Panc1 (cell line): ENCODE results near the gene PPARG. TPM values are rescaled to one million over a fixed set of nuclear protein-coding genes. Genes with fewer than 3 reads are reported as not detected.
A peak's percentile ranks its signal among the peaks of the same experiment; 100 is the strongest.

ENCODE experiments used
- ATAC-seq: fragments of 200-7000 bp; cut with Tn5 transposase; 2 replicates; pipeline ENCODE4 v1.9.1; 2020; ENCODE audit warnings: mild to moderate bottlenecking, moderate library complexity
- BruUV-seq: library from RNA; stranded (reverse); fragments of 400-500 nt; replicated peaks from 2 replicates; lab custom pipeline; 2021; lab: Mats Ljungman, UMichigan
- CTCF ChIA-PET: fragments of 300-600 bp; sonication (Branson Sonifier 250); formaldehyde crosslinking; loops from one replicate; lab custom pipeline; 2022; ENCODE audit warnings: antibody characterized with exemption; lab: Charles Lee
- POLR2A ChIA-PET: fragments of 300-600 bp; sonication (Branson Sonifier 250); formaldehyde crosslinking; loops from one replicate; lab custom pipeline; 2022; ENCODE audit warnings: antibody characterized with exemption; lab: Charles Lee
- DNase-seq: peaks from one replicate; pipeline ENCODE4 v3.0.0-alpha.2; 2010; ENCODE audit warnings: low read depth, low spot score
- H3K27ac ChIP-seq: 2 replicates; pipeline ENCODE4 v1.5.1; 2011; ENCODE audit warnings: mild to moderate bottlenecking, low read length, inconsistent platforms
- H3K27me3 ChIP-seq: fragments of 200-500 bp; sonication (Bioruptor generic); 2 replicates; pipeline ENCODE4 v1.6.0; 2014; ENCODE audit warnings: low read length, inconsistent platforms; ENCODE audit not compliant: control insufficient read depth, insufficient read depth
- H3K36me3 ChIP-seq: fragments of 200-500 bp; sonication (Bioruptor generic); 2 replicates; pipeline ENCODE4 v1.5.1; 2014; ENCODE audit warnings: inconsistent platforms, mild to moderate bottlenecking, low read length, moderate library complexity; ENCODE audit not compliant: control insufficient read depth, insufficient read depth
- H3K4me1 ChIP-seq: 2 replicates; pipeline ENCODE4 v1.5.1; 2011; ENCODE audit warnings: inconsistent platforms, mild to moderate bottlenecking, low read length, moderate library complexity; ENCODE audit not compliant: control insufficient read depth, insufficient read depth
- H3K4me3 ChIP-seq, 2 experiments: 2 replicates each; pipeline ENCODE4 v1.5.1; 2011 to 2012; ENCODE audit warnings: low read depth in 2 of 2, low read length in 2 of 2, mild to moderate bottlenecking in 2 of 2, inconsistent platforms in 1 of 2, moderate library complexity in 1 of 2
- H3K9me3 ChIP-seq: fragments of 200-500 bp; sonication (Bioruptor generic); 2 replicates; pipeline ENCODE4 v1.5.1; 2014; ENCODE audit warnings: low read depth, mild to moderate bottlenecking, inconsistent platforms, low read length, moderate library complexity; ENCODE audit not compliant: control insufficient read depth, insufficient read depth
- POLR2AphosphoS5 ChIP-seq: IDR thresholded peaks from 2 replicates; pipeline ENCODE4 v1.6.1; 2012; ENCODE audit warnings: mild to moderate bottlenecking, low read depth, low read length, moderate library complexity
- REST ChIP-seq, 2 experiments: IDR thresholded peaks; 2 replicates each; pipeline ENCODE4 v1.6.1; 2011 to 2012; ENCODE audit warnings: low read depth in 2 of 2, control low read depth in 1 of 2, low read length in 1 of 2, mild to moderate bottlenecking in 1 of 2, moderate library complexity in 1 of 2; ENCODE audit not compliant: insufficient read depth in 1 of 2
- SIN3A ChIP-seq: IDR thresholded peaks from 2 replicates; pipeline ENCODE4 v1.6.1; 2012; ENCODE audit warnings: low read depth, mild to moderate bottlenecking, low read length, moderate library complexity, borderline replicate concordance; ENCODE audit not compliant: insufficient read depth
- TCF7L2 ChIP-seq: IDR thresholded peaks from 2 replicates; pipeline ENCODE4 v1.6.1; 2011; ENCODE audit warnings: mild to moderate bottlenecking, low read depth, low read length, inconsistent platforms
- in situ Hi-C: cut with HindIII; loops from 2 replicates; pipeline ENCODE4 v1.10.0; 2016; ENCODE audit warnings: low sequenced_read_pairs, low pct_unique_long_range_greater_than_20kb
- intact Hi-C: fragments of 100-400 bp; cut with micrococcal nuclease; formaldehyde crosslinking; loops from one replicate; pipeline ENCODE4 v1.10.0; 2022; ENCODE audit not compliant: unreplicated experiment
- total RNA-seq: library from RNA; stranded (reverse); gene quantifications from one replicate; pipeline ENCODE4 v1.2.1, GENCODE V29; 2021; ENCODE audit not compliant: unreplicated experiment
- TF ChIP-seq, protein P1 (sequence below): fragments of 450-650 bp; IDR thresholded peaks from 2 replicates; pipeline ENCODE4 v1.5.1; 2017; ENCODE audit warnings: mild to moderate bottlenecking

PPARG gene
- total RNA-seq, 1 experiment from 2014 or later: 88.1 TPM

- BruUV-seq: TSS peak; percentile 5
- ChIA-PET POLR2A (no interaction called here), CTCF (no interaction called here)
- no peaks in the 10 kb centered on the region for H3K36me3 ChIP-seq
- TF ChIP-seq, protein P1, sequence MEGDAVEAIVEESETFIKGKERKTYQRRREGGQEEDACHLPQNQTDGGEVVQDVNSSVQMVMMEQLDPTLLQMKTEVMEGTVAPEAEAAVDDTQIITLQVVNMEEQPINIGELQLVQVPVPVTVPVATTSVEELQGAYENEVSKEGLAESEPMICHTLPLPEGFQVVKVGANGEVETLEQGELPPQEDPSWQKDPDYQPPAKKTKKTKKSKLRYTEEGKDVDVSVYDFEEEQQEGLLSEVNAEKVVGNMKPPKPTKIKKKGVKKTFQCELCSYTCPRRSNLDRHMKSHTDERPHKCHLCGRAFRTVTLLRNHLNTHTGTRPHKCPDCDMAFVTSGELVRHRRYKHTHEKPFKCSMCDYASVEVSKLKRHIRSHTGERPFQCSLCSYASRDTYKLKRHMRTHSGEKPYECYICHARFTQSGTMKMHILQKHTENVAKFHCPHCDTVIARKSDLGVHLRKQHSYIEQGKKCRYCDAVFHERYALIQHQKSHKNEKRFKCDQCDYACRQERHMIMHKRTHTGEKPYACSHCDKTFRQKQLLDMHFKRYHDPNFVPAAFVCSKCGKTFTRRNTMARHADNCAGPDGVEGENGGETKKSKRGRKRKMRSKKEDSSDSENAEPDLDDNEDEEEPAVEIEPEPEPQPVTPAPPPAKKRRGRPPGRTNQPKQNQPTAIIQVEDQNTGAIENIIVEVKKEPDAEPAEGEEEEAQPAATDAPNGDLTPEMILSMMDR: no peak
- TF ChIP-seq REST (IDR thresholded peaks at IDR 0.05; ENCODE audit: insufficient read depth in 1 of 2, low read depth in 2 of 2, low read length in 1 of 2) (no peak), SIN3A (no peak), TCF7L2 (no peak), POLR2AphosphoS5 (no peak)
- no peak overlapping the region for H3K4me3 ChIP-seq
- DNase-seq (no peak), ATAC-seq (no peak)
- in situ Hi-C loops (no loop called here), intact Hi-C loops (no loop called here)
- H3K27ac ChIP-seq: no peak overlapping the region
- H3K4me1 ChIP-seq: no peaks in the 10 kb centered on the region
- no peaks in the 10 kb centered on the region for H3K27me3 ChIP-seq
- H3K9me3 ChIP-seq: peaks cover 3% of the 10 kb centered on the region; the same call in 1 of the 2 replicates
Observed at GRCh38 chr3:12363397-12364195, 74.7 kb downstream of the PPARG start.

- ATAC-seq (no peak), DNase-seq (no peak)
- POLR2A ChIA-PET: no interaction called here
- H3K4me1 ChIP-seq: peaks cover 15% of the 10 kb centered on the region
- no TSS peak for BruUV-seq
- CTCF ChIA-PET: no interaction called here
- H3K27me3 ChIP-seq: no peaks in the 10 kb centered on the region
- in situ Hi-C loops (no loop called here), intact Hi-C loops (no loop called here)
- TF ChIP-seq POLR2AphosphoS5 (no peak), SIN3A (no peak), REST (IDR thresholded peaks at IDR 0.05; ENCODE audit: insufficient read depth in 1 of 2, low read depth in 2 of 2, low read length in 1 of 2) (no peak), TCF7L2 (no peak)
- TF ChIP-seq, protein P1: no peak
- H3K27ac ChIP-seq: no peak overlapping the region
- no peak overlapping the region for H3K4me3 ChIP-seq
- peaks cover 3% of the 10 kb centered on the region; the same call in 1 of the 2 replicates for H3K9me3 ChIP-seq
- H3K36me3 ChIP-seq: no peaks in the 10 kb centered on the region
Observed at GRCh38 chr3:12367346-12367745, 78.5 kb downstream of the PPARG start.
